Subcutaneous abdominal adipose tissue (tissue), 5 donors: ENCODE data around the gene AUNIP.

Source experiments
- H3K27ac ChIP-seq: one replicate; pipeline ENCODE4 v1.7.0; 2013; ENCODE audit warnings: low read depth, mild to moderate bottlenecking, inconsistent platforms, low read length, moderate library complexity
- H3K27me3 ChIP-seq, 5 donors: one replicate each; pipeline ENCODE4 v1.7.0; 2013; ENCODE audit warnings: low read length in 5 of 5, inconsistent platforms in 1 of 5; ENCODE audit not compliant: control insufficient read depth in 5 of 5, insufficient read depth in 4 of 5
- H3K36me3 ChIP-seq, 5 donors: one replicate each; pipeline ENCODE4 v1.7.0; 2013; ENCODE audit warnings: low read length in 5 of 5; ENCODE audit not compliant: control insufficient read depth in 5 of 5, insufficient read depth in 5 of 5
- H3K4me1 ChIP-seq, 5 donors: one replicate each; pipeline ENCODE4 v1.7.0; 2013; ENCODE audit warnings: low read length in 5 of 5, mild to moderate bottlenecking in 3 of 5, moderate library complexity in 1 of 5; ENCODE audit not compliant: control insufficient read depth in 5 of 5, insufficient read depth in 5 of 5
- H3K4me3 ChIP-seq, 5 donors: one replicate each; pipeline ENCODE4 v1.7.0; 2013; ENCODE audit warnings: low read length in 5 of 5, low read depth in 1 of 5
- H3K9ac ChIP-seq, 5 donors: one replicate each; pipeline ENCODE4 v1.7.0; 2013; ENCODE audit warnings: low read length in 5 of 5, mild to moderate bottlenecking in 4 of 5, moderate library complexity in 3 of 5
- H3K9me3 ChIP-seq, 5 donors: one replicate each; pipeline ENCODE4 v1.7.0; 2013; ENCODE audit warnings: low read length in 5 of 5; ENCODE audit not compliant: control insufficient read depth in 5 of 5
- donor health status: healthy.
- donor health status: healthy.
- donor health status: healthy.
- donor health status: healthy.
- donor health status: healthy.

The AUNIP gene

DNA sequence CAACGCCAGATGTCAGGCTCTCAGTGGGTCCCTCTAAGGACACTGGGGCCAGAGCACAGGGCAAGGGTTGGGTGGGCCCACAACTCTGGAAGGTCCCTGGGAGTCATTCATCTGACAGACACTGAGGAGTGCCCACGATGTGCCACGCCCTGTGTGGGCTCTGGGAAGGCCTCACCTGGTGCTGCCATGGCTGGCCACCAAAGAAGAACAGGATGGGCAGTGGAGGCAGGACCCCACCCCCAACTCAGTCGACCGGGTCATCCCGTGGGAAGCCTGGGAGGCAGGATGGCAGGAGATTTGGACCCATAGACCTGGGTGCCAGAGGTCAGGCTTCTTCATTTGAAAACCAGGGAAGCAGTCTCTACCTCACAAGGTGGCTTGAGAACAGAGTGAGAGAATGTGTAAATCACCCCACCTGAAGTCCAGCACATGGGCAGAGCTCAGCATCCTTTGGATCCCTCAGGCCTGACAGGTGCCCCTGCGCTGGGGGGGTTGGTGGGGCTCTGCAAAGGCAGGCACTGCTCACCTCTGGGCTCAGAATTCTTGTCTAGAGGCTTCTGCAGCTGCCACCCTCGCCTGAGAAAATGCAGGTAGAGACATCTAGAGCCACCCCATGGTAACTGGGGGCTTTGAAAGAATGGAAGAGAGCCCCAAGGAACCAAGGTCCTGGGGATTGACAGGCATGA, 60.4 kb downstream of the AUNIP start:
- H3K4me1 ChIP-seq = peaks cover 7 to 60% (median 43%) of the 10 kb centered on the region in 5 donors
- peak overlapping the region; percentile 37 for H3K27ac ChIP-seq
- peak overlapping the region in 3 of 5 donors; percentile 20 to 37 (median 20) for H3K9ac ChIP-seq

DNA sequence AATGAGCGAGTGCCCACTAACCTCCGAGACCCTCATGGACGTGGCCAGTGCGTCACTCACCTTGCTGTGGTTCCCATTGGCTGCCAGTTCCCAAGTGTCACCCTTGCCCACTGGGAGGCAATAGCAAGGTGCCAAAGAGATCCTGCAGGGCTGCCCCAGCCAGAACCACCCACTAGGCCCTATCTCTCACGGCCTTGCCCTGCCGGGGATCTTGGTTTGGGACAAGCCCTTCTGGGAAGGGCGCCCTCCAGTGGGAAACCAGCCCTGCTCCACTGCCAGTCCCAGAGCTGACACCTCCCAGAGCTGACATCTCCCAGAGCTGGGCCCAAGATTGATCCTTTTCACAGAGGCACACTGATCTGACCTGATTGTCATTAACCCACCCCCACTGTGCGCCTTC, 61.3 kb downstream of the AUNIP start:
- Histone ChIP-seq H3K27me3 (no peaks in the 10 kb centered on the region), H3K27ac (no peak overlapping the region), H3K4me3 (no peak overlapping the region), H3K4me1 (peaks cover 7 to 55% (median 43%) of the 10 kb centered on the region in 5 donors), H3K9me3 (no peaks in the 10 kb centered on the region), H3K36me3 (no peaks in the 10 kb centered on the region), H3K9ac (no peak overlapping the region)

More for the DNA sequence above, 60.4 kb downstream of the AUNIP start:
- no peaks in the 10 kb centered on the region for H3K36me3 ChIP-seq
- no peaks in the 10 kb centered on the region for H3K27me3 ChIP-seq
- H3K4me3 ChIP-seq = no peak overlapping the region
- no peaks in the 10 kb centered on the region for H3K9me3 ChIP-seq

DNA sequence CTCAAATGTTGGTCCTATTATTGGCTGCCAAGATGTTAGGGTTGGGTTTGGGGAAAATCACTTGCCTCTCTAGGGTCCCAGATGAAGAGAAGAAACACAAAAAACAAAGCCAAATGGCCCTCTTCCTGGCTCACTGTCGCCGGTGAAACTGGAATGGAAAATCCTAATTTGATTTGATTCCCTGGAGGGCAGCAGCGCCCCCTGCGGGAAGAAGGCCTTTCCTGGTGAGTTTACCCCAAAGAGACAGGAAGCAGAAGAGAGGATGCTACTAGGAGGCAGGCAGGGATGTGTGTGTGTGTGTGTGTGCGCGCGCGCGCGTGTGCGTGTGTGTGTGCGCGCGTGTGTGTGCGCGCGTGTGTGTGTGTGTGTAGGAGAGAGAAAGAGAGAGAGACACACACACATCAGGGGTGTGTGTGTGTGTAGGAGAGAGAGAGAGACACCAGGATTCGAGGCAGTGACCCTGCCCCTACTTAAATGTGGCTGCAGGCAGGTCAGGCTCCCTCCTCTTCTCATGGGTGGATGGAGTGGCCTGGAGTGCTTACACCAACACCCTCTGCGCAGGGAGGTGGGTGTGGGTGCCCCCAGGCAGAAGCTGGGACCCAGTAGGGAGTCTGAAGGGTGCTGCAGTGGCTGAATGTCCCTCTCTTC, 62.3 kb downstream of the AUNIP start:
- Histone ChIP-seq H3K27ac (no peak overlapping the region), H3K4me3 (no peak overlapping the region), H3K9me3 (no peaks in the 10 kb centered on the region), H3K27me3 (no peaks in the 10 kb centered on the region), H3K36me3 (no peaks in the 10 kb centered on the region), H3K4me1 (peaks cover 5 to 45% (median 37%) of the 10 kb centered on the region in 5 donors), H3K9ac (no peak overlapping the region)

GRCh38 chr1:25795946-25796810, 63.1 kb downstream of the AUNIP start:
- H3K9me3 ChIP-seq = no peaks in the 10 kb centered on the region
- H3K27me3 ChIP-seq = no peaks in the 10 kb centered on the region
- no peak overlapping the region for H3K9ac ChIP-seq
- peaks cover 5 to 38% (median 35%) of the 10 kb centered on the region in 5 donors for H3K4me1 ChIP-seq
- no peaks in the 10 kb centered on the region for H3K36me3 ChIP-seq
- H3K27ac ChIP-seq = no peak overlapping the region
- H3K4me3 ChIP-seq = no peak overlapping the region

DNA sequence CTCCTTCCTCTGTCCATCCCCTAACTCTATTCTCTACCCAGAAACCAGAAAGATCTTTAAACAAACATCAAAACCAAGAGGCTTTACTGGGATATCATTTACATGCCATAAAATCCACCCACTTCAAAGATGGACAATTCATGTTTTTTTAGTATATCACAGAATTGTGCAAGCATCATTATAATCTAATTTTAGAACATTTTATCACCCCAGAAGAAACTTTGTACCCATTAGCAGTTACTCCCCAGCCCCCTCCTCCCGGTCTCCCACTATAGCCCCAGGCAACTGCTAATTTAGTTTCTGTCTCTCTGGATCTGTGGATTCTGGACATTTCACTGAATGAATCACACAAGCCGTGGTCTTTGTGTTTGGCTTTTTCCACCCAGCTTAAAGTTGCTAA, 64.0 kb downstream of the AUNIP start:
- no peak overlapping the region for H3K27ac ChIP-seq
- H3K27me3 ChIP-seq = no peaks in the 10 kb centered on the region
- H3K9ac ChIP-seq = no peak overlapping the region
- H3K36me3 ChIP-seq = peaks cover 0 to 4% (median 0%) of the 10 kb centered on the region in 5 donors
- no peak overlapping the region for H3K4me3 ChIP-seq
- H3K4me1 ChIP-seq = peaks cover 0 to 30% (median 28%) of the 10 kb centered on the region in 5 donors
- H3K9me3 ChIP-seq = no peaks in the 10 kb centered on the region

DNA sequence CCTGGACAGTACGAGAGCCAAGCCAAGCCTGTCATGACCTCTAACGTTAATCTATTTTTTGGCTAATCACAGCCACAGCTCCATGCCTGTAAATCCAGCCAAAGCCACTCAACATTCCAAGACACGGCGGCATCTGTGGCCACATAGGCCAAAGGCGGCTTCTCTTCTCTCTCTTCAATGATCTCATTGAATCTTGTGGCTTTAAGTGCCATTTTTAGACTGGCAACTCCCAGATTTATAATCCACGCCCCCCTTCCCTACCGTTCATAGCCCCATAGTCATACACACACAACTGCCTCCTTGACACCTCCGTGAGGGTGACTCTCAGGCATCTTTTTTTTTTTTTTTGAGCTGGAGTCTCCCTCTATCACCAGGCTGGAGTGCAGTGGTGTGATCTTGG, 64.9 kb downstream of the AUNIP start:
- Histone ChIP-seq H3K9me3 (no peaks in the 10 kb centered on the region), H3K4me3 (no peak overlapping the region), H3K4me1 (peaks cover 0 to 24% (median 22%) of the 10 kb centered on the region in 5 donors), H3K9ac (peak overlapping the region in 1 of 5 donors; percentile 11), H3K27me3 (no peaks in the 10 kb centered on the region), H3K27ac (no peak overlapping the region), H3K36me3 (peaks cover 0 to 7% (median 0%) of the 10 kb centered on the region in 5 donors)

- no peak overlapping the region for H3K27ac ChIP-seq
- H3K4me1 ChIP-seq = peaks cover 0 to 20% (median 18%) of the 10 kb centered on the region in 5 donors
- H3K9me3 ChIP-seq = no peaks in the 10 kb centered on the region
- H3K9ac ChIP-seq = no peak overlapping the region
- H3K4me3 ChIP-seq = no peak overlapping the region
- peaks cover 0 to 11% (median 0%) of the 10 kb centered on the region in 5 donors for H3K36me3 ChIP-seq
- no peaks in the 10 kb centered on the region for H3K27me3 ChIP-seq
These were observed 65.6 kb downstream of the AUNIP start for GRCh38 chr1:25793585-25794170.

DNA sequence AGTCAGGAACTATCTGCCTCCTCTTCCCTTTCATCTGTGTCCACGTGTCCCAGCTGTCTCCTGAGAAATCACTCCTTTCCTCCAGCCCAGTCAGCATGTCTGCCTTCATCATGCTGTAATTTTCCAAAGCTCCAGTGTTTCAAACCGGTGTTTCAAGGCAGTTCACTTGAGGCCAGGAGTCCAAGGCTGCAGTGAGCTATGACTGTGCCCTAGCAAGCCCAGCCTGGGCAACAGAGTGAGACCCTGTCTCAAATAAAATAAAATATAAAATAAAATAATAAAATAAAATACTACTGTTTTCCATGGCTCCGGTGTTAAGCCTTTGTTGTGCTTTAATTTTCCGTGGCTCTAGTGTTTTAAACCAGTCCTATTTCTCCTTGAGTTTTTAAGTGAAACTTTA, 67.1 kb downstream of the AUNIP start:
- H3K36me3 ChIP-seq = peaks cover 0 to 14% (median 0%) of the 10 kb centered on the region in 5 donors
- no peak overlapping the region for H3K9ac ChIP-seq
- no peak overlapping the region for H3K4me3 ChIP-seq
- H3K4me1 ChIP-seq = peaks cover 0 to 24% (median 17%) of the 10 kb centered on the region in 5 donors
- H3K27me3 ChIP-seq = no peaks in the 10 kb centered on the region
- no peak overlapping the region for H3K27ac ChIP-seq
- H3K9me3 ChIP-seq = no peaks in the 10 kb centered on the region

GRCh38 chr1:25790472-25790871, 68.8 kb downstream of the AUNIP start:
- H3K9ac ChIP-seq = no peak overlapping the region
- H3K9me3 ChIP-seq = no peaks in the 10 kb centered on the region
- no peak overlapping the region for H3K27ac ChIP-seq
- peaks cover 0 to 14% (median 0%) of the 10 kb centered on the region in 5 donors for H3K36me3 ChIP-seq
- H3K27me3 ChIP-seq = no peaks in the 10 kb centered on the region
- H3K4me1 ChIP-seq = peaks cover 0 to 19% (median 15%) of the 10 kb centered on the region in 5 donors
- no peak overlapping the region for H3K4me3 ChIP-seq
